ENCODE results near the gene PRADC1. TPM values are rescaled to one million over a fixed set of nuclear protein-coding genes. Genes with fewer than 3 reads are reported as not detected.

The PRADC1 gene
- total and polyA plus RNA-seq, 2 donors: 13.0 to 35.2 TPM

- WGBS: 69% methylated on average over 4 of the region's 4 CpGs
- Histone ChIP-seq H3K4me1 (ENCODE audit: insufficient read depth) (no peaks in the 10 kb centered on the region), H3K27ac (ENCODE audit: low read depth) (no peak overlapping the region), H3K4me3 (ENCODE audit: low read depth, low read length) (no peak overlapping the region), H3K36me3 (ENCODE audit: insufficient read depth) (peaks cover 2% of the 10 kb centered on the region)
- DNase-seq (ENCODE audit: extremely low spot score): no peak
Observed at GRCh38 chr2:73255007-73255644, 22.1 kb upstream of the PRADC1 start.

DNA sequence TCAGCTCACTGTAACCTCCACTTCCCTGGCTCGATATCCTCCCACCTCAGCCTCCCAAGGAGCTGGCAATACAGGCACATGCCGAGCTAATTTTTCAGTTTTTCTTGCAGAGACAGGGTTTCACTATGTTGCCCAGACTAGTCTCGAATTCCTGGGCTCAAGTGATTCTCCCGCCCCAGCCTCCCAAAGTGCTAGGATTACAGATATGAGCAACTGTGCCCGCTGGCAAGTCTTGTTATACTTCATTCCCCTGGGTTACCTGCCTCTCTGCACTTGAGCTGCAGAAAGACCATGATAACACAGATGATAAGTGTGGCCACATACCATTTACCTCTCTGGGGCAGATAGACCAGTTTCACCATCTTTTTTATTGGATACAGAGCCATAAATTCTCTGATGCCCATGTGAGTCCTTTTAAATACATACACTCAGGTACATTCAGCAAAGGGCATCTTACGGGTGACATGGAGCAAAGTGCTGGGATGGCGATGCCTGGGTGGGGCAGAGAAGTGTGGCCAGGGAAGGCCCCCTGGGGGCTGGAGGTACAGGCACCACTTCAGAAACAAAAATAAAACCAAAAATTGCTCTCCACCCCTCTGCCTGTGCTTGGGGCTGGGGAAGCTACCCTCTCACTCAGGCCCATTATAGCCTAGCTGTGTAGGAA is 21.4 kb upstream of the PRADC1 start:
- H3K27ac ChIP-seq (ENCODE audit: low read depth): no peak overlapping the region
- H3K4me3 ChIP-seq (ENCODE audit: low read depth, low read length): no peak overlapping the region
- 88% methylated on average over 7 of the region's 7 CpGs for WGBS
- DNase-seq (ENCODE audit: extremely low spot score): no peak
- H3K4me1 ChIP-seq (ENCODE audit: insufficient read depth): no peaks in the 10 kb centered on the region
- H3K36me3 ChIP-seq (ENCODE audit: insufficient read depth): peaks cover 2% of the 10 kb centered on the region

GRCh38 chr2:73253901-73254300 is 20.9 kb upstream of the PRADC1 start:
- H3K36me3 ChIP-seq (ENCODE audit: insufficient read depth): peaks cover 2% of the 10 kb centered on the region
- no peak for DNase-seq (ENCODE audit: extremely low spot score)
- H3K4me1 ChIP-seq (ENCODE audit: insufficient read depth): no peaks in the 10 kb centered on the region
- no peak overlapping the region for H3K27ac ChIP-seq (ENCODE audit: low read depth)
- H3K4me3 ChIP-seq (ENCODE audit: low read depth, low read length): no peak overlapping the region
- WGBS: 93% methylated on average over 3 of the region's 3 CpGs

DNA sequence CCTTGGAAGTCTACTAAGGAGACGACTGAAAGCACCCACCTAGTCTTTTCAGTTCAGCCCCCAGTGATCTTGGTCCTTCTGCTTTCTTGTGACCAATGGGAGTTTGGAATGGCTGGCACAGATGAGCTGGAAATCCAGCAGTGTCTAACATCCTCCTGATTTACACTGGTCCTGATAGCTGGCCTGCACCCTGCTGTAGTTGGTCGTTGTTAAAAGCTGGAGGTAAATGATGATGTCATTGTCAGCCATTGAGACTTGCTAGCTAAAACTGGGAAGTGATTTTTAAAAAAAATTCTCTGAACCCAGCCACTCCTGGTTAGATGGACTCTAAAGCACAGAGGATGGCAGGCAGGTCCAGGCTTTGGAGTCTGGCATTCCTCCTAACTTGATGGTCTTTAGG is 20.4 kb upstream of the PRADC1 start:
- Histone ChIP-seq H3K4me1 (ENCODE audit: insufficient read depth) (no peaks in the 10 kb centered on the region), H3K36me3 (ENCODE audit: insufficient read depth) (peaks cover 2% of the 10 kb centered on the region), H3K27ac (ENCODE audit: low read depth) (no peak overlapping the region), H3K4me3 (ENCODE audit: low read depth, low read length) (no peak overlapping the region)
- WGBS: 55% methylated on average over 2 of the region's 2 CpGs
- DNase-seq (ENCODE audit: extremely low spot score): no peak

DNA sequence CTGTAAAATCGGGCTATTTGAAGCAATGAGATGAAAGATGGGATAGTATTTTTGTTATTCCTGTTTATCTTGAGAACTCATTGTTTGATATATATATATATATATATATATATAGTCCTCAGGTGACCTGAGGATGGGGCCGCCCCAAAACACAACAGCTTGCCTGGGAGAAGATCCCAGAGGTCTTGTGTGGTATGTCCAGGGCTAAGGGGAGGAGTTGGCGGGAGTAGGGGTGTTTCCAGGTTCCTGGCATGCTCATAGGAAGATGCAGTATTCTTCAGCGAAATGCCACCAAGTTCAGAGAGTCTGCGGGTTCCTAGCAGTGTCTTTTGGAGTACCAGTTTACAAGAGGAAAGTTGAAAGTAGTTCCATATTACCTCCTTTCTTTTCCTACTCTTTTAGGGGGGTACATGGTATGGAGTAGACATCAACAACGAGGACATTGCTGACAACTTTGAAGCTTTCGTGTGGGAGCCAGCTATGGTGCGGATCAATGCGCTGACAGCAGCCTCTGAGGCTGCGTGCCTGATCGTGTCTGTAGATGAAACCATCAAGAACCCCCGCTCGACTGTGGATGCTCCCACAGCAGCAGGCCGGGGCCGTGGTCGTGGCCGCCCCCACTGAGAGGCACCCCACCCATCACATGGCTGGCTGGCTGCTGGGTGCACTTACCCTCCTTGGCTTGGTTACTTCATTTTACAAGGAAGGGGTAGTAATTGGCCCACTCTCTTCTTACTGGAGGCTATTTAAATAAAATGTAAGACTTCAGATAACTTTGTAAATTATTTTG is 19.4 kb upstream of the PRADC1 start:
- DNase-seq (ENCODE audit: extremely low spot score): no peak
- H3K4me1 ChIP-seq (ENCODE audit: insufficient read depth): no peaks in the 10 kb centered on the region
- H3K27ac ChIP-seq (ENCODE audit: low read depth): no peak overlapping the region
- H3K36me3 ChIP-seq (ENCODE audit: insufficient read depth): peaks cover 2% of the 10 kb centered on the region
- WGBS: 84% methylated on average over 17 of the region's 17 CpGs
- no peak overlapping the region for H3K4me3 ChIP-seq (ENCODE audit: low read depth, low read length)

GRCh38 chr2:73250872-73251846 is 18.1 kb upstream of the PRADC1 start:
- H3K4me1 ChIP-seq (ENCODE audit: insufficient read depth): no peaks in the 10 kb centered on the region
- no peak overlapping the region for H3K4me3 ChIP-seq (ENCODE audit: low read depth, low read length)
- no peak for DNase-seq (ENCODE audit: extremely low spot score)
- peaks cover 2% of the 10 kb centered on the region for H3K36me3 ChIP-seq (ENCODE audit: insufficient read depth)
- H3K27ac ChIP-seq (ENCODE audit: low read depth): no peak overlapping the region
- WGBS: 92% methylated on average over 17 of the region's 17 CpGs

GRCh38 chr2:73249636-73250035 is 16.6 kb upstream of the PRADC1 start:
- no peak for DNase-seq (ENCODE audit: extremely low spot score)
- H3K4me1 ChIP-seq (ENCODE audit: insufficient read depth): no peaks in the 10 kb centered on the region

DNA sequence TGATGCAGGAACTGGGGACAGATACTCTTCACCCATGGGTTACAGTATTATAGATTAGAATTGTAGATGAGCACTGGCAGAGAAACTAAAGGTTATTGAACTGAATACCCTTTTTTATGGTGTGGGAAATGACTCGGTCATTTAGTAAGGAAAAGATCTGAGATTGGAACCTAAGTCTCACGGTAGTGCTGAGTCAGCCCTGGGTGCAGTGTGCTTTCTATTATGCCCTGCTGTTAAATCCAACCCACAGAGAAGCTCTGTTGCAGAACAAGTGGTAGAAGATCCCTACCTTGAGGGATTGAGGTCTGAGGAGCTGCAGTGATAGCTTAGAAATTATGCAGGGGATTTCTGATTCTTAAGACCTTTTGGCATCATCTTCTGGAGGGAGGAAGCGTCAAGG is 13.8 kb upstream of the PRADC1 start:
- Histone ChIP-seq H3K4me1 (ENCODE audit: insufficient read depth) (no peaks in the 10 kb centered on the region), H3K4me3 (ENCODE audit: low read depth, low read length) (no peak overlapping the region), H3K27ac (ENCODE audit: low read depth) (no peak overlapping the region), H3K36me3 (ENCODE audit: insufficient read depth) (no peaks in the 10 kb centered on the region)
- WGBS: 84% methylated on average over 3 of the region's 3 CpGs
- DNase-seq (ENCODE audit: extremely low spot score): no peak

More at GRCh38 chr2:73249636-73250035, 16.6 kb upstream of the PRADC1 start:
- peaks cover 2% of the 10 kb centered on the region for H3K36me3 ChIP-seq (ENCODE audit: insufficient read depth)
- no peak overlapping the region for H3K4me3 ChIP-seq (ENCODE audit: low read depth, low read length)
- H3K27ac ChIP-seq (ENCODE audit: low read depth): no peak overlapping the region
- 66% methylated on average over 9 of the region's 9 CpGs for WGBS

DNA sequence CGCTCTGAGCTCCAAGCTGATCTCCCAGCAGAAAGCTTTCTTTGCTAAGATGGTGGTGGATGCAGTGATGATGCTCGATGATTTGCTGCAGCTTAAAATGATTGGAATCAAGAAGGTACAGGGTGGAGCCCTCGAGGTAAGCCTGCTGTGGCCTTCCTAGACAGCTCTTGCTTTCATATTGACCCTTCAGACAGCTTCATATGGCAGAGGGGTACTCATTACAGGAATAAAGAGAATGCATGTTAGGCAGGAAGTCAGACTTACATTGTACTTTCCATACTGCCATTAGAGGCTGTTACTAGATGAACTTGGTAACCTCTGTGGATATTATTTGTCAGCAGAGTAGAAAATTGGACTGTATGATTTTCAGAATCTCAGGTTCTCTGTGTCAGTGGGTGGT is 11.5 kb upstream of the PRADC1 start:
- H3K4me1 ChIP-seq (ENCODE audit: insufficient read depth): no peaks in the 10 kb centered on the region
- no peak for DNase-seq (ENCODE audit: extremely low spot score)
- no peak overlapping the region for H3K27ac ChIP-seq (ENCODE audit: low read depth)
- WGBS: 93% methylated on average over 3 of the region's 3 CpGs
- H3K4me3 ChIP-seq (ENCODE audit: low read depth, low read length): no peak overlapping the region
- no peaks in the 10 kb centered on the region for H3K36me3 ChIP-seq (ENCODE audit: insufficient read depth)

- Histone ChIP-seq H3K4me3 (ENCODE audit: low read depth, low read length) (no peak overlapping the region), H3K36me3 (ENCODE audit: insufficient read depth) (no peaks in the 10 kb centered on the region), H3K4me1 (ENCODE audit: insufficient read depth) (no peaks in the 10 kb centered on the region), H3K27ac (ENCODE audit: low read depth) (no peak overlapping the region)
- no peak for DNase-seq (ENCODE audit: extremely low spot score)
- 57% methylated on average over 5 of the region's 5 CpGs for WGBS
Observed at GRCh38 chr2:73243884-73244570, 11.0 kb upstream of the PRADC1 start.

DNA sequence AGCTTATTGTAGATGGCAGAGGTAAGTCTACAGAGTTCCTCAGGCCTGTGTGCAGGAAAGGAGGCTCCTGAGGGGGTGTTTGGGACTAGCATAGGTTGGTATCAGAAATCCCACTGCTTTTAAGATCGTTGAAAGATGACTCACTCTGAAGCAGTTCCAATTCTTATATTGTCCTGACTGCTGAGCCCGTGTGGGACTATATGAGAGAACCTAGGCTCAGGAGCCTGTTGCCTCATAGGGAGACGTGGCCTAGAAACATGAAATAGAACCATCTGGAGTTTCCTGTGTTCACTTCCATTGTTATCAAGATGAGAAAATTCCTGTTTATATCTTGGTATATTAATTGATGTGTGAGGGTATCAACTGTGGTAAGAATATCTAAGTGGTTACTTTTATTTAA is 6.7 kb upstream of the PRADC1 start:
- no peak overlapping the region for H3K4me3 ChIP-seq (ENCODE audit: low read depth, low read length)
- H3K36me3 ChIP-seq (ENCODE audit: insufficient read depth): no peaks in the 10 kb centered on the region
- no peak overlapping the region for H3K27ac ChIP-seq (ENCODE audit: low read depth)
- DNase-seq (ENCODE audit: extremely low spot score): no peak
- WGBS: 44% methylated on average over 3 of the region's 3 CpGs
- peaks cover 3% of the 10 kb centered on the region for H3K4me1 ChIP-seq (ENCODE audit: insufficient read depth)

GRCh38 chr2:73238976-73239375 is 5.9 kb upstream of the PRADC1 start:
- Histone ChIP-seq H3K27ac (ENCODE audit: low read depth) (no peak overlapping the region), H3K4me3 (ENCODE audit: low read depth, low read length) (no peak overlapping the region), H3K36me3 (ENCODE audit: insufficient read depth) (no peaks in the 10 kb centered on the region), H3K4me1 (ENCODE audit: insufficient read depth) (peaks cover 3% of the 10 kb centered on the region)
- no peak for DNase-seq (ENCODE audit: extremely low spot score)
- WGBS: 85% methylated on average over 1 of the region's 1 CpG

- Histone ChIP-seq H3K27ac (ENCODE audit: low read depth) (no peak overlapping the region), H3K4me1 (ENCODE audit: insufficient read depth) (peaks cover 3% of the 10 kb centered on the region), H3K36me3 (ENCODE audit: insufficient read depth) (no peaks in the 10 kb centered on the region), H3K4me3 (ENCODE audit: low read depth, low read length) (no peak overlapping the region)
- no peak for DNase-seq (ENCODE audit: extremely low spot score)
- WGBS: 70% methylated on average over 3 of the region's 3 CpGs
Observed at GRCh38 chr2:73238149-73238548, 5.1 kb upstream of the PRADC1 start.

Data from urinary bladder (tissue), 4 donors.